SU-DHL-6 (cell line): Measurements from ENCODE around the gene OR8D2.

Experiments used
- EZH2phosphoT487 ChIP-seq: fragments of 200-600 bp; sonication (generic), shearing (Covaris generic); conservative IDR thresholded peaks from 2 replicates; pipeline ENCODE4 v1.6.1; 2018; ENCODE audit warnings: mild to moderate bottlenecking, antibody characterized with exemption, low read length, moderate library complexity, mixed read lengths
- TF ChIP-seq, protein P1 (sequence below): fragments of 200-600 bp; sonication (generic); IDR thresholded peaks from one replicate; pipeline ENCODE4 v1.5.1; 2017; ENCODE audit warnings: antibody characterized with exemption, mild to moderate bottlenecking, low read length, moderate library complexity; ENCODE audit not compliant: insufficient read depth, poor library complexity, severe bottlenecking

DNA sequence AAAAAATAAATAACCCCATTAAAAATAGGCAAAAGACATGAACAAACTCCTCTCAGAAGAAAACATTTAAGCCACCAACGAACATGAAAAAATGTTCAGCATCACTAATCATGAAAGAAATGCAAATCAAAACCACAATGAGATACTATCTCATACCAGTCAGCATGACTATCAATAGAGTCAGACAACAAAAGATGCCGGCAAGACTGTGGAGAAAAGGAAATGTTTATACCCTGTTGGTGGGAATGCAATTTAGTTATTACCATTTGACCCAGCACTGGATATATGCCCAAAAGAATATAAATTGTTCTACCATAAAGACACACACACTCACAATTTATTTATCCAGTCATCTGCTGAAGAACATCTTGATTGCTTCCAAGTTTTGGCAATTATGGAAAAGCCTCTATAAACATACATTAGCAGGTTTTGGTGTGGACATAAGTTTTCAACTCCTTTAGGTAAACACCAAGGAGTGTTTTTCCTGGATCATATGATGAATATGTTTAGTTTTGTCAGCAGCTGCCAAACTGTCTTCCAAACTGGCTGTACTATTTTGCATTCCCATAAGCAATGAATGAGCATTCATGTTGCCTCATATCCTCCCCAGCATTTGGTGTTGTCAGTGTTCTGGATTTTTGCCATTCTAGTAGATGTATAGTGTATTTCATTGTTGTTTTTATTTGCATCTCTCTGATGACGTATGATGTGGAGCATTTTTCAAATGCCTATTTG lies 34.2 kb downstream of the OR8D2 start:
- TF ChIP-seq, protein P1, sequence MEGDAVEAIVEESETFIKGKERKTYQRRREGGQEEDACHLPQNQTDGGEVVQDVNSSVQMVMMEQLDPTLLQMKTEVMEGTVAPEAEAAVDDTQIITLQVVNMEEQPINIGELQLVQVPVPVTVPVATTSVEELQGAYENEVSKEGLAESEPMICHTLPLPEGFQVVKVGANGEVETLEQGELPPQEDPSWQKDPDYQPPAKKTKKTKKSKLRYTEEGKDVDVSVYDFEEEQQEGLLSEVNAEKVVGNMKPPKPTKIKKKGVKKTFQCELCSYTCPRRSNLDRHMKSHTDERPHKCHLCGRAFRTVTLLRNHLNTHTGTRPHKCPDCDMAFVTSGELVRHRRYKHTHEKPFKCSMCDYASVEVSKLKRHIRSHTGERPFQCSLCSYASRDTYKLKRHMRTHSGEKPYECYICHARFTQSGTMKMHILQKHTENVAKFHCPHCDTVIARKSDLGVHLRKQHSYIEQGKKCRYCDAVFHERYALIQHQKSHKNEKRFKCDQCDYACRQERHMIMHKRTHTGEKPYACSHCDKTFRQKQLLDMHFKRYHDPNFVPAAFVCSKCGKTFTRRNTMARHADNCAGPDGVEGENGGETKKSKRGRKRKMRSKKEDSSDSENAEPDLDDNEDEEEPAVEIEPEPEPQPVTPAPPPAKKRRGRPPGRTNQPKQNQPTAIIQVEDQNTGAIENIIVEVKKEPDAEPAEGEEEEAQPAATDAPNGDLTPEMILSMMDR, result no peak
- TF ChIP-seq EZH2phosphoT487, result no peak
